SK-N-SH (cell line): ENCODE results near the gene ZIM2. TPM values are rescaled to one million over a fixed set of nuclear protein-coding genes. Genes with fewer than 3 reads are reported as not detected.

Source experiments
- CTCF ChIA-PET: fragments of 300-600, 350-600 bp; formaldehyde crosslinking; extraction: SDS; loops from one replicate; lab custom pipeline; 2021; lab: Yijun Ruan, JAX
- POLR2A ChIA-PET: fragments of 350-600 bp; sonication (Branson Sonifier 250); formaldehyde crosslinking; extraction: SDS; loops from one replicate; lab custom pipeline; 2020; ENCODE audit warnings: antibody characterized with exemption, inconsistent platforms; lab: Yijun Ruan, JAX
- DNase-seq: peaks from one replicate; pipeline ENCODE4 v3.0.0; 2012
- H2AFZ ChIP-seq: fragments of 200-600 bp; sonication (generic); 2 replicates; pipeline ENCODE4 v1.8.1; 2016; ENCODE audit warnings: antibody characterized with exemption, mild to moderate bottlenecking, low read depth
- H3F3A ChIP-seq: fragments of 200-600 bp; sonication (generic); replicated peaks from 2 replicates; pipeline ENCODE3; 2016; ENCODE audit warnings: antibody characterized with exemption, mild to moderate bottlenecking; ENCODE audit not compliant: insufficient read depth
- H3K27ac ChIP-seq, 2 experiments: fragments of 200-500 bp in 1 of 2; fragments of 200-600 bp in 1 of 2; sonication (Bioruptor generic) in 1 of 2; sonication (generic), shearing (Covaris generic) in 1 of 2; 2 replicates each; pipeline versions ENCODE4 v1.5.1 to v1.6.1; 2014 to 2016; ENCODE audit warnings: low read depth in 2 of 2, inconsistent platforms in 1 of 2, low read length in 1 of 2, mild to moderate bottlenecking in 1 of 2, mixed read lengths in 1 of 2
- H3K27me3 ChIP-seq: fragments of 200-600 bp; sonication (generic), shearing (Covaris generic); 2 replicates; pipeline ENCODE4 v1.6.1; 2016; ENCODE audit warnings: mixed run types; ENCODE audit not compliant: insufficient read depth
- H3K36me3 ChIP-seq, 2 experiments: fragments of 200-500 bp in 1 of 2; fragments of 200-600 bp in 1 of 2; sonication (Bioruptor generic) in 1 of 2; sonication (generic) in 1 of 2; replicated peaks in 1 of 2; 2 replicates each; pipeline versions ENCODE3 to v1.5.1; 2014 to 2016; ENCODE audit warnings: low read length in 1 of 2, mild to moderate bottlenecking in 1 of 2; ENCODE audit not compliant: insufficient read depth in 2 of 2, control insufficient read depth in 1 of 2
- H3K4me1 ChIP-seq, 2 experiments: fragments of 200-500 bp in 1 of 2; fragments of 200-600 bp in 1 of 2; sonication (Bioruptor generic) in 1 of 2; sonication (generic), shearing (Covaris generic) in 1 of 2; 2 replicates each; pipeline versions ENCODE4 v1.5.1 to v1.6.1; 2014 to 2016; ENCODE audit warnings: low read depth in 1 of 2, low read length in 1 of 2, mixed run types in 1 of 2; ENCODE audit not compliant: insufficient read depth in 2 of 2, control insufficient read depth in 1 of 2
- H3K4me2 ChIP-seq: fragments of 200-600 bp; sonication (generic), shearing (Covaris generic); 2 replicates; pipeline ENCODE4 v1.6.1; 2017; ENCODE audit warnings: mixed run types
- H3K4me3 ChIP-seq, 2 experiments: fragments of 200-500 bp in 1 of 2; fragments of 200-600 bp in 1 of 2; sonication (Bioruptor generic) in 1 of 2; sonication (generic), shearing (Covaris generic) in 1 of 2; 2 replicates each; pipeline versions ENCODE4 v1.5.1 to v1.8.1; 2014 to 2016; ENCODE audit warnings: low read depth in 2 of 2, inconsistent platforms in 1 of 2, low read length in 1 of 2, mild to moderate bottlenecking in 1 of 2, mixed read lengths in 1 of 2, moderate library complexity in 1 of 2
- H3K79me2 ChIP-seq: fragments of 200-600 bp; sonication (generic); 2 replicates; pipeline ENCODE4 v1.8.1; 2017; ENCODE audit warnings: mild to moderate bottlenecking; ENCODE audit not compliant: insufficient read depth
- H3K9ac ChIP-seq: fragments of 200-600 bp; sonication (generic); 2 replicates; pipeline ENCODE4 v1.6.1; 2017; ENCODE audit warnings: mixed run types
- H3K9me2 ChIP-seq: fragments of 200-600 bp; sonication (generic); 2 replicates; pipeline ENCODE4 v1.6.1; 2017; ENCODE audit warnings: mixed run types
- H3K9me3 ChIP-seq: fragments of 200-600 bp; sonication (generic); 2 replicates; pipeline ENCODE4 v1.6.1; 2017; ENCODE audit warnings: mixed run types, mild to moderate bottlenecking, moderate library complexity
- H4K20me1 ChIP-seq: fragments of 200-600 bp; sonication (generic); 2 replicates; pipeline ENCODE4 v1.6.1; 2017; ENCODE audit warnings: mild to moderate bottlenecking, mixed run types; ENCODE audit not compliant: insufficient read depth
- CHD2 ChIP-seq: fragments of 150-350 bp; IDR thresholded peaks from 2 replicates; pipeline ENCODE4 v1.6.1; 2018; ENCODE audit warnings: low read length; ENCODE audit not compliant: partially characterized antibody
- PBX3 ChIP-seq: IDR thresholded peaks from 2 replicates; pipeline ENCODE4; 2012
- RXRA ChIP-seq: IDR thresholded peaks from 2 replicates; pipeline ENCODE4 v1.4.0; 2012; ENCODE audit warnings: low read depth, mild to moderate bottlenecking, borderline replicate concordance
- USF1 ChIP-seq: IDR thresholded peaks from 2 replicates; pipeline ENCODE4 v1.4.0; 2012; ENCODE audit warnings: low read depth, borderline replicate concordance
- ZBTB33 ChIP-seq: IDR thresholded peaks from 2 replicates; pipeline ENCODE4 v1.4.0; 2012; ENCODE audit warnings: low read depth, borderline replicate concordance
- WGBS: methylation state at CpG from one replicate; pipeline ENCODE4 v1.1.6; 2017; ENCODE audit warnings: low lambda C conversion rate; 5-methylcytosine and 5-hydroxymethylcytosine counted together
- polyA plus RNA-seq, 3 experiments: library from polyadenylated mRNA; depleted of rRNA; stranded (reverse); fragments of >200 nt; gene quantifications; 2 replicates each; pipeline ENCODE4 v1.2.3, GENCODE V29; 2012

The ZIM2 gene
- polyA plus RNA-seq, 1 of the 3 experiments (the other 2 are of a cell fraction), result not detected

GRCh38 chr19:56778351-56778750, 62.2 kb downstream of the ZIM2 start:
- 18% methylated on average over 4 of the region's 4 CpGs for WGBS
- POLR2A ChIA-PET, result no interaction called here

GRCh38 chr19:56769650-56770049, 70.9 kb downstream of the ZIM2 start:
- Histone ChIP-seq H3K9me2 (no peaks in the 10 kb centered on the region), H2AFZ (no peak overlapping the region), H3K9ac (no peak overlapping the region), H3K4me3 (no peak overlapping the region), H3K4me2 (no peak overlapping the region), H4K20me1 (no peaks in the 10 kb centered on the region), H3F3A (no peaks in the 10 kb centered on the region), H3K36me3 (no peaks in the 10 kb centered on the region), H3K4me1 (no peaks in the 10 kb centered on the region), H3K27me3 (no peaks in the 10 kb centered on the region), H3K79me2 (no peaks in the 10 kb centered on the region), H3K9me3 (0 out of 2 replicates have a peak, but pooled peaks cover 7% of the 10 kb centered on the region), H3K27ac (no peak overlapping the region)
- ChIA-PET POLR2A (no interaction called here), CTCF (no interaction called here)
- 37% methylated on average over 4 of the region's 4 CpGs for WGBS
- DNase-seq, result no peak
- TF ChIP-seq ZBTB33 (no peak), USF1 (no peak), RXRA (no peak), CHD2 (no peak)

More at GRCh38 chr19:56778351-56778750, 62.2 kb downstream of the ZIM2 start:
- Histone ChIP-seq H3K9ac (no peak overlapping the region), H3K9me2 (no peaks in the 10 kb centered on the region), H3K9me3 (no peaks in the 10 kb centered on the region), H3K4me1 (no peaks in the 10 kb centered on the region), H3K4me3 (no peak overlapping the region), H3F3A (no peaks in the 10 kb centered on the region), H3K4me2 (no peak overlapping the region), H2AFZ (no peak overlapping the region), H3K27ac (no peak overlapping the region), H3K79me2 (no peaks in the 10 kb centered on the region), H4K20me1 (no peaks in the 10 kb centered on the region), H3K36me3 (no peaks in the 10 kb centered on the region), H3K27me3 (no peaks in the 10 kb centered on the region)
- no peak for DNase-seq
- CTCF ChIA-PET, result no interaction called here
- TF ChIP-seq PBX3 (no peak), ZBTB33 (no peak)
